Measurements from ENCODE around the gene AK2. TPM values are rescaled to one million over a fixed set of nuclear protein-coding genes. Genes with fewer than 3 reads are reported as not detected.
A peak's percentile ranks its signal among the peaks of the same experiment; 100 is the strongest.

AK2 gene
- total RNA-seq, 1 donor from 2014 or later = 94.6 TPM

- Mint-ChIP-seq H3K4me1 (ENCODE audit: unreplicated experiment) (peaks cover 35% of the 10 kb centered on the region), H3K27ac (ENCODE audit: unreplicated experiment) (no peak overlapping the region), H3K4me3 (ENCODE audit: unreplicated experiment) (no peak overlapping the region), H3K27me3 (ENCODE audit: unreplicated experiment) (no peaks in the 10 kb centered on the region), H3K9me3 (ENCODE audit: unreplicated experiment) (no peaks in the 10 kb centered on the region), H3K36me3 (ENCODE audit: unreplicated experiment) (peaks cover 22% of the 10 kb centered on the region)
- no peak for TF ChIP-seq CTCF (IDR thresholded peaks at IDR 0.05)
- no peak for DNase-seq (ENCODE audit: extremely low spot score, unreplicated experiment)
These were observed 28.4 kb downstream of the AK2 start for GRCh38 chr1:33008051-33008914.

- no peak for DNase-seq (ENCODE audit: extremely low spot score, unreplicated experiment)
- Mint-ChIP-seq H3K9me3 (ENCODE audit: unreplicated experiment) (no peaks in the 10 kb centered on the region), H3K36me3 (ENCODE audit: unreplicated experiment) (peaks cover 19% of the 10 kb centered on the region), H3K4me3 (ENCODE audit: unreplicated experiment) (no peak overlapping the region), H3K4me1 (ENCODE audit: unreplicated experiment) (peaks cover 35% of the 10 kb centered on the region), H3K27me3 (ENCODE audit: unreplicated experiment) (no peaks in the 10 kb centered on the region), H3K27ac (ENCODE audit: unreplicated experiment) (peak overlapping the region; percentile 56)
- TF ChIP-seq CTCF (IDR thresholded peaks at IDR 0.05) = peak; percentile 75
These were observed 29.3 kb downstream of the AK2 start for GRCh38 chr1:33007190-33008050.

GRCh38 chr1:33005838-33006421 lies 30.8 kb downstream of the AK2 start:
- Mint-ChIP-seq H3K27me3 (ENCODE audit: unreplicated experiment) (no peaks in the 10 kb centered on the region), H3K4me1 (ENCODE audit: unreplicated experiment) (peaks cover 21% of the 10 kb centered on the region), H3K36me3 (ENCODE audit: unreplicated experiment) (peaks cover 7% of the 10 kb centered on the region), H3K9me3 (ENCODE audit: unreplicated experiment) (no peaks in the 10 kb centered on the region), H3K4me3 (ENCODE audit: unreplicated experiment) (no peak overlapping the region), H3K27ac (ENCODE audit: unreplicated experiment) (no peak overlapping the region)
- no peak for DNase-seq (ENCODE audit: extremely low spot score, unreplicated experiment)
- TF ChIP-seq CTCF (IDR thresholded peaks at IDR 0.05) = no peak

GRCh38 chr1:33005117-33005837 lies 31.4 kb downstream of the AK2 start:
- peaks cover 3% of the 10 kb centered on the region for H3K36me3 Mint-ChIP-seq (ENCODE audit: unreplicated experiment)
- no peak for DNase-seq (ENCODE audit: extremely low spot score, unreplicated experiment)
- peaks cover 16% of the 10 kb centered on the region for H3K4me1 Mint-ChIP-seq (ENCODE audit: unreplicated experiment)

More at GRCh38 chr1:33005117-33005837, 31.4 kb downstream of the AK2 start:
- Mint-ChIP-seq H3K27ac (ENCODE audit: unreplicated experiment) (no peak overlapping the region), H3K9me3 (ENCODE audit: unreplicated experiment) (no peaks in the 10 kb centered on the region), H3K27me3 (ENCODE audit: unreplicated experiment) (no peaks in the 10 kb centered on the region), H3K4me3 (ENCODE audit: unreplicated experiment) (no peak overlapping the region)
- no peak for TF ChIP-seq CTCF (IDR thresholded peaks at IDR 0.05)
